Smooth muscle cell (in vitro differentiated cells): ENCODE results near the gene MAP3K10. TPM values are rescaled to one million over a fixed set of nuclear protein-coding genes. Genes with fewer than 3 reads are reported as not detected.

Source experiments
- DNase-seq: peaks from one replicate; lab custom pipeline; 2025; ENCODE audit not compliant: unreplicated experiment; lab: John Stamatoyannopoulos, UW
- H2AFZ ChIP-seq: fragments of 200-600 bp; sonication (generic); 2 replicates; pipeline ENCODE4 v1.6.0; 2016; ENCODE audit warnings: antibody characterized with exemption, low read depth, mild to moderate bottlenecking
- H3F3A ChIP-seq: fragments of 200-600 bp; sonication (generic); 2 replicates; pipeline ENCODE4 v1.6.0; 2017; ENCODE audit warnings: antibody characterized with exemption, low read depth
- H3K27ac ChIP-seq: fragments of 200-600 bp; sonication (generic); 2 replicates; pipeline ENCODE4 v1.5.1; 2016; ENCODE audit warnings: low read depth, mild to moderate bottlenecking
- H3K27me3 ChIP-seq: fragments of 200-600 bp; sonication (generic); 2 replicates; pipeline ENCODE4 v1.6.1; 2016; ENCODE audit warnings: low read depth, mild to moderate bottlenecking
- H3K36me3 ChIP-seq: fragments of 200-600 bp; sonication (generic); 2 replicates; pipeline ENCODE4 v1.5.1; 2016; ENCODE audit warnings: low read depth
- H3K4me1 ChIP-seq: fragments of 200-600 bp; sonication (generic); 2 replicates; pipeline ENCODE4 v1.5.1; 2016; ENCODE audit warnings: low read depth
- H3K4me2 ChIP-seq: fragments of 200-600 bp; sonication (generic); 2 replicates; pipeline ENCODE4 v1.6.0; 2016; ENCODE audit warnings: mild to moderate bottlenecking
- H3K4me3 ChIP-seq: fragments of 200-600 bp; sonication (generic); 2 replicates; pipeline ENCODE4 v1.5.1; 2016; ENCODE audit warnings: mild to moderate bottlenecking
- H3K79me2 ChIP-seq: fragments of 200-600 bp; sonication (generic); 2 replicates; pipeline ENCODE4 v1.6.0; 2016; ENCODE audit warnings: low read depth, mild to moderate bottlenecking
- H3K9ac ChIP-seq: fragments of 200-600 bp; sonication (generic); 2 replicates; pipeline ENCODE4 v1.6.0; 2016; ENCODE audit warnings: low read depth
- H3K9me3 ChIP-seq: fragments of 200-600 bp; sonication (generic); replicated peaks from 2 replicates; pipeline ENCODE4 v1.5.1; 2016; ENCODE audit warnings: low read depth
- H4K20me1 ChIP-seq: fragments of 200-600 bp; sonication (generic); 2 replicates; pipeline ENCODE4 v1.6.0; 2016; ENCODE audit warnings: low read depth
- CTCF ChIP-seq: fragments of 200-600 bp; sonication (generic); IDR thresholded peaks from 2 replicates; pipeline ENCODE4 v1.5.1; 2017; ENCODE audit warnings: borderline replicate concordance, mild to moderate bottlenecking, antibody characterized with exemption; ENCODE audit not compliant: insufficient read depth, poor library complexity, severe bottlenecking
- WGBS: methylation state at CpG from one replicate; pipeline ENCODE4 v1.1.7; 2016; ENCODE audit warnings: low lambda C conversion rate; 5-methylcytosine and 5-hydroxymethylcytosine counted together
- polyA plus RNA-seq: library from polyadenylated mRNA; unstranded; fragments of >200 nt; fragmentation: Nextera tagmentation; extraction: Ambion mirVana; gene quantifications from 2 replicates; pipeline ENCODE4 v1.2.1, GENCODE V29; 2016
- total RNA-seq: library from RNA; depleted of rRNA; stranded (reverse); fragments of >200 nt; gene quantifications from 2 replicates; pipeline ENCODE4 v1.2.3, GENCODE V29; 2014

Gene MAP3K10
- total and polyA plus RNA-seq, 2 experiments from 2014 or later: 4.4 to 7.8 TPM

GRCh38 chr19:40264314-40265054 is 73.3 kb downstream of the MAP3K10 start:
- WGBS: 96% methylated on average over 19 of the region's 19 CpGs
- Histone ChIP-seq H3K4me3 (no peak overlapping the region), H3K27ac (no peak overlapping the region), H3K79me2 (peaks cover 46% of the 10 kb centered on the region), H3F3A (peaks cover 6% of the 10 kb centered on the region), H3K9ac (no peak overlapping the region), H3K4me1 (no peaks in the 10 kb centered on the region), H2AFZ (no peak overlapping the region), H3K27me3 (no peaks in the 10 kb centered on the region), H3K36me3 (no peaks in the 10 kb centered on the region), H3K4me2 (no peak overlapping the region), H4K20me1 (peaks cover 92% of the 10 kb centered on the region), H3K9me3 (no peaks in the 10 kb centered on the region)
- TF ChIP-seq CTCF: no peak
- DNase-seq: no peak

Other genes starting within 250 kb of the MAP3K10 start
- 87.2 and 120 TPM in 2 replicates for gene PSMC4, start 220.3 kb upstream of the MAP3K10 start, total RNA-seq
- gene PSMC4, start 220.3 kb upstream of the MAP3K10 start, polyA plus RNA-seq: 117 and 121 TPM in 2 replicates
- 4.7 and 9.6 TPM in 2 replicates for gene ZNF546, start 194.4 kb upstream of the MAP3K10 start, total RNA-seq
- 1.2 and 2.1 TPM in 2 replicates for gene ZNF546, start 194.4 kb upstream of the MAP3K10 start, polyA plus RNA-seq
- 5.0 and 12.9 TPM in 2 replicates for gene ZNF780B, start 135.2 kb upstream of the MAP3K10 start, total RNA-seq
- gene ZNF780B, start 135.2 kb upstream of the MAP3K10 start, polyA plus RNA-seq: 1.4 and 1.6 TPM in 2 replicates
- 4.4 and 6.5 TPM in 2 replicates for gene ZNF780A, start 100.5 kb upstream of the MAP3K10 start, total RNA-seq
- gene ZNF780A, start 100.5 kb upstream of the MAP3K10 start, polyA plus RNA-seq: 5.2 and 6.0 TPM in 2 replicates
- gene TTC9B, start 27.0 kb downstream of the MAP3K10 start, total RNA-seq: not detected in 2 replicates
- gene TTC9B, start 27.0 kb downstream of the MAP3K10 start, polyA plus RNA-seq: 0.90 TPM in 1 of 2 replicates, not detected in the other
- not detected in 2 replicates for gene CCNP, start 35.3 kb downstream of the MAP3K10 start, total RNA-seq
- 0.23 and 0.38 TPM in 2 replicates for gene CCNP, start 35.3 kb downstream of the MAP3K10 start, polyA plus RNA-seq
- 54.9 and 62.6 TPM in 2 replicates for gene AKT2, start 93.9 kb downstream of the MAP3K10 start, total RNA-seq
- gene AKT2, start 93.9 kb downstream of the MAP3K10 start, polyA plus RNA-seq: 26.6 and 39.1 TPM in 2 replicates
- 6.3 and 7.6 TPM in 2 replicates for gene C19orf47, start 157.0 kb downstream of the MAP3K10 start, total RNA-seq
- gene C19orf47, start 157.0 kb downstream of the MAP3K10 start, polyA plus RNA-seq: 7.8 and 9.3 TPM in 2 replicates
- 716 and 737 TPM in 2 replicates for gene PLD3, start 157.3 kb downstream of the MAP3K10 start, total RNA-seq
- 880 and 1,023 TPM in 2 replicates for gene PLD3, start 157.3 kb downstream of the MAP3K10 start, polyA plus RNA-seq
- not detected in 2 replicates for gene HIPK4, start 198.8 kb downstream of the MAP3K10 start, total RNA-seq
- gene HIPK4, start 198.8 kb downstream of the MAP3K10 start, polyA plus RNA-seq: 0.32 and 0.39 TPM in 2 replicates
- gene PRX, start 222.0 kb downstream of the MAP3K10 start, total RNA-seq: 3.3 and 4.4 TPM in 2 replicates
- 2.9 and 3.9 TPM in 2 replicates for gene PRX, start 222.0 kb downstream of the MAP3K10 start, polyA plus RNA-seq
- gene SERTAD1, start 234.6 kb downstream of the MAP3K10 start, total RNA-seq: 44.0 and 44.9 TPM in 2 replicates
- 67.1 and 67.2 TPM in 2 replicates for gene SERTAD1, start 234.6 kb downstream of the MAP3K10 start, polyA plus RNA-seq